SK-N-SH (cell line): Measurements from ENCODE around the gene KCNJ5. TPM values are rescaled to one million over a fixed set of nuclear protein-coding genes. Genes with fewer than 3 reads are reported as not detected.

Experiments
- CTCF ChIA-PET: fragments of 300-600, 350-600 bp; formaldehyde crosslinking; extraction: SDS; loops from one replicate; lab custom pipeline; 2021; lab: Yijun Ruan, JAX
- POLR2A ChIA-PET: fragments of 350-600 bp; sonication (Branson Sonifier 250); formaldehyde crosslinking; extraction: SDS; loops from one replicate; lab custom pipeline; 2020; ENCODE audit warnings: antibody characterized with exemption, inconsistent platforms; lab: Yijun Ruan, JAX
- DNase-seq: peaks from one replicate; pipeline ENCODE4 v3.0.0; 2012
- H2AFZ ChIP-seq: fragments of 200-600 bp; sonication (generic); 2 replicates; pipeline ENCODE4 v1.8.1; 2016; ENCODE audit warnings: antibody characterized with exemption, mild to moderate bottlenecking, low read depth
- H3F3A ChIP-seq: fragments of 200-600 bp; sonication (generic); replicated peaks from 2 replicates; pipeline ENCODE3; 2016; ENCODE audit warnings: antibody characterized with exemption, mild to moderate bottlenecking; ENCODE audit not compliant: insufficient read depth
- H3K27ac ChIP-seq, 2 experiments: fragments of 200-500 bp in 1 of 2; fragments of 200-600 bp in 1 of 2; sonication (Bioruptor generic) in 1 of 2; sonication (generic), shearing (Covaris generic) in 1 of 2; 2 replicates each; pipeline versions ENCODE4 v1.5.1 to v1.6.1; 2014 to 2016; ENCODE audit warnings: low read depth in 2 of 2, inconsistent platforms in 1 of 2, low read length in 1 of 2, mild to moderate bottlenecking in 1 of 2, mixed read lengths in 1 of 2
- H3K27me3 ChIP-seq: fragments of 200-600 bp; sonication (generic), shearing (Covaris generic); 2 replicates; pipeline ENCODE4 v1.6.1; 2016; ENCODE audit warnings: mixed run types; ENCODE audit not compliant: insufficient read depth
- H3K36me3 ChIP-seq, 2 experiments: fragments of 200-500 bp in 1 of 2; fragments of 200-600 bp in 1 of 2; sonication (Bioruptor generic) in 1 of 2; sonication (generic) in 1 of 2; replicated peaks in 1 of 2; 2 replicates each; pipeline versions ENCODE3 to v1.5.1; 2014 to 2016; ENCODE audit warnings: low read length in 1 of 2, mild to moderate bottlenecking in 1 of 2; ENCODE audit not compliant: insufficient read depth in 2 of 2, control insufficient read depth in 1 of 2
- H3K4me1 ChIP-seq, 2 experiments: fragments of 200-500 bp in 1 of 2; fragments of 200-600 bp in 1 of 2; sonication (Bioruptor generic) in 1 of 2; sonication (generic), shearing (Covaris generic) in 1 of 2; 2 replicates each; pipeline versions ENCODE4 v1.5.1 to v1.6.1; 2014 to 2016; ENCODE audit warnings: low read depth in 1 of 2, low read length in 1 of 2, mixed run types in 1 of 2; ENCODE audit not compliant: insufficient read depth in 2 of 2, control insufficient read depth in 1 of 2
- H3K4me2 ChIP-seq: fragments of 200-600 bp; sonication (generic), shearing (Covaris generic); 2 replicates; pipeline ENCODE4 v1.6.1; 2017; ENCODE audit warnings: mixed run types
- H3K4me3 ChIP-seq, 2 experiments: fragments of 200-500 bp in 1 of 2; fragments of 200-600 bp in 1 of 2; sonication (Bioruptor generic) in 1 of 2; sonication (generic), shearing (Covaris generic) in 1 of 2; 2 replicates each; pipeline versions ENCODE4 v1.5.1 to v1.8.1; 2014 to 2016; ENCODE audit warnings: low read depth in 2 of 2, inconsistent platforms in 1 of 2, low read length in 1 of 2, mild to moderate bottlenecking in 1 of 2, mixed read lengths in 1 of 2, moderate library complexity in 1 of 2
- H3K79me2 ChIP-seq: fragments of 200-600 bp; sonication (generic); 2 replicates; pipeline ENCODE4 v1.8.1; 2017; ENCODE audit warnings: mild to moderate bottlenecking; ENCODE audit not compliant: insufficient read depth
- H3K9ac ChIP-seq: fragments of 200-600 bp; sonication (generic); 2 replicates; pipeline ENCODE4 v1.6.1; 2017; ENCODE audit warnings: mixed run types
- H3K9me2 ChIP-seq: fragments of 200-600 bp; sonication (generic); 2 replicates; pipeline ENCODE4 v1.6.1; 2017; ENCODE audit warnings: mixed run types
- H3K9me3 ChIP-seq: fragments of 200-600 bp; sonication (generic); 2 replicates; pipeline ENCODE4 v1.6.1; 2017; ENCODE audit warnings: mixed run types, mild to moderate bottlenecking, moderate library complexity
- H4K20me1 ChIP-seq: fragments of 200-600 bp; sonication (generic); 2 replicates; pipeline ENCODE4 v1.6.1; 2017; ENCODE audit warnings: mild to moderate bottlenecking, mixed run types; ENCODE audit not compliant: insufficient read depth
- EP300 ChIP-seq, 2 experiments: IDR thresholded peaks; 2 replicates each; pipeline versions ENCODE4 v1.4.0 to v1.6.1; 2012; ENCODE audit warnings: borderline replicate concordance in 1 of 2, low read depth in 1 of 2, low read length in 1 of 2
- FOXJ3 ChIP-seq: sonication (generic); formaldehyde crosslinking; IDR thresholded peaks from 2 replicates; pipeline ENCODE4 v1.5.1; 2020; ENCODE audit warnings: mild to moderate bottlenecking, missing genetic modification reagents
- FOXM1 ChIP-seq: IDR thresholded peaks from 2 replicates; pipeline ENCODE4 v1.4.0; 2012; ENCODE audit warnings: low read depth, mild to moderate bottlenecking
- GABPA ChIP-seq: IDR thresholded peaks from 2 replicates; pipeline ENCODE4 v1.4.0; 2012; ENCODE audit warnings: low read depth, mild to moderate bottlenecking
- IRF3 ChIP-seq: fragments of 150-350 bp; IDR thresholded peaks from 2 replicates; pipeline ENCODE4 v1.6.1; 2016; ENCODE audit warnings: mild to moderate bottlenecking, low read depth, low read length
- MAX ChIP-seq: IDR thresholded peaks from 2 replicates; pipeline ENCODE4 v1.4.0; 2012; ENCODE audit warnings: low read depth
- MEF2A ChIP-seq: IDR thresholded peaks from 2 replicates; pipeline ENCODE4 v1.4.0; 2012; ENCODE audit warnings: low read depth, borderline replicate concordance
- PBX3 ChIP-seq: IDR thresholded peaks from 2 replicates; pipeline ENCODE4; 2012
- POLR2AphosphoS5 ChIP-seq: IDR thresholded peaks from 2 replicates; pipeline ENCODE4 v1.6.1; 2012; ENCODE audit warnings: low read depth, low read length
- RCOR1 ChIP-seq: fragments of 150-350 bp; IDR thresholded peaks from 2 replicates; pipeline ENCODE4 v1.6.1; 2017; ENCODE audit warnings: antibody characterized with exemption, low read length
- REST ChIP-seq: IDR thresholded peaks from 2 replicates; pipeline ENCODE4 v1.6.1; 2012; ENCODE audit warnings: mild to moderate bottlenecking, low read depth, low read length, moderate library complexity
- RFX5 ChIP-seq: IDR thresholded peaks from 2 replicates; pipeline ENCODE4 v1.6.1; 2012; ENCODE audit warnings: mild to moderate bottlenecking, improper control_type of control experiment, low read length
- TCF12 ChIP-seq: IDR thresholded peaks from 2 replicates; pipeline ENCODE4 v1.4.0; 2012
- TEAD4 ChIP-seq: IDR thresholded peaks from 2 replicates; pipeline ENCODE4 v1.4.0; 2012; ENCODE audit warnings: mild to moderate bottlenecking, borderline replicate concordance; ENCODE audit not compliant: insufficient read depth
- USF1 ChIP-seq: IDR thresholded peaks from 2 replicates; pipeline ENCODE4 v1.4.0; 2012; ENCODE audit warnings: low read depth, borderline replicate concordance
- USF2 ChIP-seq: fragments of 150-350 bp; IDR thresholded peaks from 2 replicates; pipeline ENCODE4 v1.6.1; 2017; ENCODE audit warnings: antibody characterized with exemption, low read length, low read depth, borderline replicate concordance
- WGBS: methylation state at CpG from one replicate; pipeline ENCODE4 v1.1.6; 2017; ENCODE audit warnings: low lambda C conversion rate; 5-methylcytosine and 5-hydroxymethylcytosine counted together
- polyA plus RNA-seq, 3 experiments: library from polyadenylated mRNA; depleted of rRNA; stranded (reverse); fragments of >200 nt; gene quantifications; 2 replicates each; pipeline ENCODE4 v1.2.3, GENCODE V29; 2012

Gene KCNJ5
- polyA plus RNA-seq, 1 of the 3 experiments (the other 2 are of a cell fraction), result 0.03 TPM

- TF ChIP-seq TEAD4 (no peak), USF1 (no peak)
These were observed 25.7 kb upstream of the KCNJ5 start (continued) for GRCh38 chr11:128865490-128865889.

- Histone ChIP-seq H3K36me3 (no peaks in the 10 kb centered on the region), H3K4me3 (no peak within 1 kb of the TSS), H3K4me2 (no peak within 1 kb of the TSS), H4K20me1 (no peaks in the 10 kb centered on the region), H3K27ac (no peak within 1 kb of the TSS), H3K9me3 (no peaks in the 10 kb centered on the region), H3K9ac (no peak within 1 kb of the TSS), H2AFZ (no peak within 1 kb of the TSS), H3K79me2 (no peaks in the 10 kb centered on the region), H3F3A (peaks cover 17% of the 10 kb centered on the region), H3K27me3 (no peaks in the 10 kb centered on the region), H3K9me2 (no peaks in the 10 kb centered on the region), H3K4me1 (peaks cover 0 to 10% of the 10 kb centered on the region in 2 experiments; a peak in 2 of 4 replicates)
- no peak for TF ChIP-seq FOXM1
- TF ChIP-seq MAX, result no peak
- no peak for TF ChIP-seq IRF3
- no peak for TF ChIP-seq EP300 (IDR thresholded peaks at IDR 0.05; ENCODE audit: borderline replicate concordance in 1 of 2, low read depth in 1 of 2, low read length in 1 of 2)
- TF ChIP-seq RFX5, result no peak
- no peak for TF ChIP-seq GABPA
- no peak for TF ChIP-seq TEAD4
- TF ChIP-seq MEF2A, result no peak
- no peak for TF ChIP-seq REST
- no peak for TF ChIP-seq USF2
- no peak for TF ChIP-seq TCF12
- TF ChIP-seq RCOR1, result no peak
- no peak for TF ChIP-seq USF1
- TF ChIP-seq PBX3, result no peak
- no peak for TF ChIP-seq POLR2AphosphoS5
- no peak for TF ChIP-seq FOXJ3 (CRISPR knock-in tag)
- 80% methylated on average over 8 of the region's 8 CpGs for WGBS
- ChIA-PET POLR2A (no interaction called here), CTCF (no interaction called here)
- DNase-seq, result no peak
These were observed 23.9 kb upstream of the KCNJ5 start, which contains the start of gene KCNJ1 for GRCh38 chr11:128867277-128867676. KCNJ1 (minus strand) TSS chr11:128867296; CDS start chr11:128840243, 27,053 bp downstream.
